HepG2 (cell line): ENCODE measurements around the gene BACH2. TPM values are rescaled to one million over a fixed set of nuclear protein-coding genes. Genes with fewer than 3 reads are reported as not detected.

ENCODE experiments used
- ATAC-seq: fragments of 200-7000 bp; cut with Tn5 transposase; 3 replicates; pipeline ENCODE4 v1.9.1; 2020; ENCODE audit warnings: mild to moderate bottlenecking, moderate library complexity
- BruUV-seq: library from RNA; stranded (reverse); fragments of 400-500 nt; replicated peaks from 2 replicates; lab custom pipeline; 2021; lab: Mats Ljungman, UMichigan
- CTCF ChIA-PET: fragments of 300-600 bp; formaldehyde crosslinking; extraction: SDS; loops from one replicate; lab custom pipeline; 2021; ENCODE audit warnings: low total read pairs, inconsistent platforms, low intra/inter-chr PET ratio; lab: Yijun Ruan, JAX
- POLR2A ChIA-PET: fragments of 350-600 bp; sonication (Branson Sonifier 250); formaldehyde crosslinking; loops from one replicate; lab custom pipeline; 2020; ENCODE audit warnings: antibody characterized with exemption, inconsistent platforms; lab: Yijun Ruan, JAX
- DNase-seq: peaks from one replicate; pipeline ENCODE4 v3.0.0-alpha.2; 2015; ENCODE audit warnings: low spot score
- FAIRE-seq: peaks from 3 replicates; lab custom pipeline; 2011; peaks lifted over from hg19 to GRCh38; lab: Jason Lieb, UNC
- H2AFZ ChIP-seq: one replicate; pipeline ENCODE4 v1.6.1; 2011; ENCODE audit warnings: low read length, inconsistent platforms
- H3K27ac ChIP-seq: fragments of 300-600 bp; 3 replicates; pipeline ENCODE4 v1.8.0; 2011; ENCODE audit warnings: mixed run types, mild to moderate bottlenecking, mixed read lengths, low read length, inconsistent platforms; ENCODE audit not compliant: insufficient read depth; ENCODE audit errors: extremely low read length
- H3K27me3 ChIP-seq, 2 experiments: fragments of 200-600 bp in 1 of 2; 2 replicates in 1 of 2; 3 replicates in 1 of 2; pipeline versions ENCODE4 v1.6.0 to v1.8.0; 2011; ENCODE audit warnings: low read length in 2 of 2, mild to moderate bottlenecking in 2 of 2, moderate library complexity in 2 of 2, inconsistent platforms in 1 of 2; ENCODE audit not compliant: insufficient read depth in 2 of 2, control insufficient read depth in 1 of 2
- H3K36me3 ChIP-seq, 2 experiments: fragments of 200-600 bp in 1 of 2; replicated peaks in 1 of 2; 2 replicates in 1 of 2; 3 replicates in 1 of 2; pipeline versions ENCODE4 v1.5.1 to v1.8.0; 2011; ENCODE audit warnings: low read length in 2 of 2, inconsistent platforms in 1 of 2; ENCODE audit not compliant: insufficient read depth in 2 of 2, control insufficient read depth in 1 of 2
- H3K4me1 ChIP-seq: 2 replicates; pipeline ENCODE4 v1.5.1; 2012; ENCODE audit warnings: low read length, inconsistent platforms; ENCODE audit not compliant: insufficient read depth
- H3K4me2 ChIP-seq: 2 replicates; pipeline ENCODE4 v1.6.0; 2011; ENCODE audit warnings: low read depth, low read length, inconsistent platforms
- H3K4me3 ChIP-seq, 3 experiments: fragments of 200-600 bp in 1 of 3; sonication (generic), shearing (Covaris generic) in 1 of 3; replicated peaks in 1 of 3; 2 replicates each; pipeline ENCODE4 v1.5.1; 2011 to 2016; ENCODE audit warnings: low read length in 3 of 3, inconsistent platforms in 2 of 3, low read depth in 2 of 3, mild to moderate bottlenecking in 2 of 3, control low read depth in 1 of 3, mixed read lengths in 1 of 3; ENCODE audit not compliant: insufficient read depth in 1 of 3
- H3K79me2 ChIP-seq: one replicate; pipeline ENCODE4 v1.6.1; 2011; ENCODE audit warnings: low read length, inconsistent platforms; ENCODE audit not compliant: insufficient read depth
- H3K9ac ChIP-seq: 2 replicates; pipeline ENCODE4 v1.6.0; 2011; ENCODE audit warnings: mild to moderate bottlenecking, low read depth, low read length, inconsistent platforms; ENCODE audit not compliant: insufficient read depth
- H3K9me3 ChIP-seq: 2 replicates; pipeline ENCODE4 v1.5.1; 2012; ENCODE audit warnings: mild to moderate bottlenecking, low read length
- H4K20me1 ChIP-seq: 2 replicates; pipeline ENCODE4 v1.6.0; 2011; ENCODE audit warnings: inconsistent platforms, mild to moderate bottlenecking, low read length, moderate library complexity; ENCODE audit not compliant: insufficient read depth
- BRD4 ChIP-seq: sonication (generic); formaldehyde crosslinking; IDR thresholded peaks from 2 replicates; pipeline ENCODE4 v1.4.0; 2020; ENCODE audit warnings: missing genetic modification reagents
- JARID2 ChIP-seq: sonication (generic); formaldehyde crosslinking; IDR thresholded peaks from 2 replicates; pipeline ENCODE4 v1.8.1; 2023; ENCODE audit warnings: missing genetic modification reagents, inconsistent platforms; ENCODE audit not compliant: insufficient replicate concordance
- KLF9 ChIP-seq: IDR thresholded peaks from 2 replicates; pipeline ENCODE4 v1.6.1; 2016; ENCODE audit warnings: low read depth
- MXD4 ChIP-seq: IDR thresholded peaks from 2 replicates; pipeline ENCODE4 v1.6.1; 2016; ENCODE audit warnings: mild to moderate bottlenecking, missing biosample characterization, missing genetic modification reagents
- PCBP1 ChIP-seq: fragments of 200-400 bp; formaldehyde crosslinking; IDR thresholded peaks from 2 replicates; pipeline ENCODE4 v1.6.1; 2017; ENCODE audit warnings: mild to moderate bottlenecking, low read depth, low read length, borderline replicate concordance
- POLR2AphosphoS2 ChIP-seq: IDR thresholded peaks from 2 replicates; pipeline ENCODE4 v1.6.1; 2011; ENCODE audit warnings: low read depth, low read length, improper control_type of control experiment
- SRY ChIP-seq: sonication (generic); formaldehyde crosslinking; IDR thresholded peaks from 2 replicates; pipeline ENCODE4 v1.8.0; 2022; ENCODE audit warnings: mild to moderate bottlenecking, missing genetic modification reagents
- XRCC5 ChIP-seq: fragments of 200-400 bp; formaldehyde crosslinking; optimal IDR thresholded peaks from 2 replicates; pipeline ENCODE3; 2017; ENCODE audit warnings: mild to moderate bottlenecking, low read length
- ZNF20 ChIP-seq: sonication (generic); formaldehyde crosslinking; IDR thresholded peaks from 2 replicates; pipeline ENCODE4 v1.4.0; 2020; ENCODE audit warnings: mild to moderate bottlenecking, moderate library complexity, missing genetic modification reagents
- ZNF343 ChIP-seq: sonication (generic); formaldehyde crosslinking; IDR thresholded peaks from 2 replicates; pipeline ENCODE4 v1.4.0; 2020; ENCODE audit warnings: mild to moderate bottlenecking, missing genetic modification reagents
- ZNF629 ChIP-seq: sonication (generic); formaldehyde crosslinking; conservative IDR thresholded peaks from 2 replicates; pipeline ENCODE4 v1.5.0; 2020; ENCODE audit warnings: missing genetic modification reagents
- ZNF777 ChIP-seq: sonication (generic); formaldehyde crosslinking; IDR thresholded peaks from 2 replicates; pipeline ENCODE4 v1.4.0; 2020; ENCODE audit warnings: missing genetic modification reagents
- WGBS: methylation state at CpG from one replicate; pipeline ENCODE4 v1.1.6; 2017; ENCODE audit warnings: low lambda C conversion rate; 5-methylcytosine and 5-hydroxymethylcytosine counted together
- in situ Hi-C: cut with HindIII; loops from 2 replicates; pipeline ENCODE4 v1.10.0; 2017; ENCODE audit warnings: low pct_unique_long_range_greater_than_20kb; ENCODE audit not compliant: extremely low pct_ligation_motif_present
- intact Hi-C: fragments of 100-400 bp; cut with micrococcal nuclease; formaldehyde crosslinking; loops from one replicate; pipeline ENCODE4 v1.10.0; 2022; ENCODE audit not compliant: unreplicated experiment
- polyA plus RNA-seq, 8 experiments: library from polyadenylated mRNA; depleted of rRNA in 3 of 8; stranded (reverse) in 7 of 8; unstranded in 1 of 8; fragments of >200 nt; fragmentation: Illumina TruSeq in 4 of 8; extraction: Trizol in 4 of 8; gene quantifications; 2 replicates each; pipeline versions ENCODE4 v1.2.1 to v1.2.3, GENCODE V29; 2011 to 2016; ENCODE audit warnings: low read depth in 4 of 8, missing spikeins in 1 of 8, mixed read lengths in 1 of 8; ENCODE audit not compliant: insufficient read depth in 1 of 8
- total RNA-seq, 5 experiments: library from RNA; depleted of rRNA; stranded (reverse); fragments of >200 nt; fragmentation: Illumina TruSeq; extraction: Trizol; gene quantifications; 2 replicates each; pipeline ENCODE4 v1.2.3, GENCODE V29; 2016; ENCODE audit warnings: low read depth in 1 of 5
- TF ChIP-seq, protein P1 (sequence below): sonication (generic); formaldehyde crosslinking; IDR thresholded peaks from 2 replicates; pipeline ENCODE4 v1.4.0; 2020; ENCODE audit warnings: mild to moderate bottlenecking, missing genetic modification reagents
- TF ChIP-seq, protein P2 (sequence below): sonication (generic); formaldehyde crosslinking; IDR thresholded peaks from 2 replicates; pipeline ENCODE4 v1.5.0; 2020; ENCODE audit warnings: mild to moderate bottlenecking, missing genetic modification reagents, moderate library complexity
- TF ChIP-seq, protein P3 (sequence below): sonication (generic); formaldehyde crosslinking; IDR thresholded peaks from 2 replicates; pipeline ENCODE4 v1.4.0; 2020; ENCODE audit warnings: missing genetic modification reagents

Gene BACH2
- total and polyA plus RNA-seq, 2 of the 13 experiments (the other 11 are each of a cell fraction or from before 2014, with no cell fraction given) = 0.01 TPM; not detected in 1

DNA sequence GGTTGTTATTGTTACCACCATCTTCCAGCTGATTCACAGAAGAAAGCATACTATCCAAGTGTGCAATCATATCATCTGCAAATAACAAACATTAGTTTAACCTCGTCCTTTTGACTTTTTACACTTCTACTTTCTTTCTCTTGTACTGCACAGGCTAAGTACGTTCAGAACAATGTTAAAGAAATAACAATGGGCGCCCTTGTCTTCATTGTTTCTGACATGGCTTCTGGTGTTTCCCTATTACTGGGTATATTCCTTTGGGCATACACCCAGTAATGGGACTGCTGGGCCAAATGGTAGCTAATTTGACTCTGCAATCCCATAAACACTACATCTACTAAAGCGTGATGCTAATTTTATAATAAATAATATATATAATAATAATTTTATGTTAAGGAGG lies 255.7 kb downstream of the BACH2 start:
- no peaks in the 10 kb centered on the region for H3K4me1 ChIP-seq
- intact Hi-C loops = no loop called here
- no peaks in the 10 kb centered on the region for H3K79me2 ChIP-seq
- H3K27ac ChIP-seq = no peak overlapping the region
- H2AFZ ChIP-seq = no peak overlapping the region
- DNase-seq (no peak), ATAC-seq (no peak), FAIRE-seq (no peak)
- BruUV-seq = no TSS peak
- H3K36me3 ChIP-seq = no peaks in the 10 kb centered on the region
- H4K20me1 ChIP-seq = no peaks in the 10 kb centered on the region
- H3K27me3 ChIP-seq = no peaks in the 10 kb centered on the region; a peak in 1 of 5 replicates
- no peak overlapping the region for H3K4me3 ChIP-seq
- 1% methylated on average over 4 of the region's 4 CpGs for WGBS
- no peak overlapping the region for H3K4me2 ChIP-seq
- H3K9me3 ChIP-seq = no peaks in the 10 kb centered on the region
- in situ Hi-C loops = no loop called here
- ChIA-PET POLR2A (no interaction called here), CTCF (no interaction called here)
- no peak overlapping the region for H3K9ac ChIP-seq
- TF ChIP-seq XRCC5 = no peak
- TF ChIP-seq, protein P1, sequence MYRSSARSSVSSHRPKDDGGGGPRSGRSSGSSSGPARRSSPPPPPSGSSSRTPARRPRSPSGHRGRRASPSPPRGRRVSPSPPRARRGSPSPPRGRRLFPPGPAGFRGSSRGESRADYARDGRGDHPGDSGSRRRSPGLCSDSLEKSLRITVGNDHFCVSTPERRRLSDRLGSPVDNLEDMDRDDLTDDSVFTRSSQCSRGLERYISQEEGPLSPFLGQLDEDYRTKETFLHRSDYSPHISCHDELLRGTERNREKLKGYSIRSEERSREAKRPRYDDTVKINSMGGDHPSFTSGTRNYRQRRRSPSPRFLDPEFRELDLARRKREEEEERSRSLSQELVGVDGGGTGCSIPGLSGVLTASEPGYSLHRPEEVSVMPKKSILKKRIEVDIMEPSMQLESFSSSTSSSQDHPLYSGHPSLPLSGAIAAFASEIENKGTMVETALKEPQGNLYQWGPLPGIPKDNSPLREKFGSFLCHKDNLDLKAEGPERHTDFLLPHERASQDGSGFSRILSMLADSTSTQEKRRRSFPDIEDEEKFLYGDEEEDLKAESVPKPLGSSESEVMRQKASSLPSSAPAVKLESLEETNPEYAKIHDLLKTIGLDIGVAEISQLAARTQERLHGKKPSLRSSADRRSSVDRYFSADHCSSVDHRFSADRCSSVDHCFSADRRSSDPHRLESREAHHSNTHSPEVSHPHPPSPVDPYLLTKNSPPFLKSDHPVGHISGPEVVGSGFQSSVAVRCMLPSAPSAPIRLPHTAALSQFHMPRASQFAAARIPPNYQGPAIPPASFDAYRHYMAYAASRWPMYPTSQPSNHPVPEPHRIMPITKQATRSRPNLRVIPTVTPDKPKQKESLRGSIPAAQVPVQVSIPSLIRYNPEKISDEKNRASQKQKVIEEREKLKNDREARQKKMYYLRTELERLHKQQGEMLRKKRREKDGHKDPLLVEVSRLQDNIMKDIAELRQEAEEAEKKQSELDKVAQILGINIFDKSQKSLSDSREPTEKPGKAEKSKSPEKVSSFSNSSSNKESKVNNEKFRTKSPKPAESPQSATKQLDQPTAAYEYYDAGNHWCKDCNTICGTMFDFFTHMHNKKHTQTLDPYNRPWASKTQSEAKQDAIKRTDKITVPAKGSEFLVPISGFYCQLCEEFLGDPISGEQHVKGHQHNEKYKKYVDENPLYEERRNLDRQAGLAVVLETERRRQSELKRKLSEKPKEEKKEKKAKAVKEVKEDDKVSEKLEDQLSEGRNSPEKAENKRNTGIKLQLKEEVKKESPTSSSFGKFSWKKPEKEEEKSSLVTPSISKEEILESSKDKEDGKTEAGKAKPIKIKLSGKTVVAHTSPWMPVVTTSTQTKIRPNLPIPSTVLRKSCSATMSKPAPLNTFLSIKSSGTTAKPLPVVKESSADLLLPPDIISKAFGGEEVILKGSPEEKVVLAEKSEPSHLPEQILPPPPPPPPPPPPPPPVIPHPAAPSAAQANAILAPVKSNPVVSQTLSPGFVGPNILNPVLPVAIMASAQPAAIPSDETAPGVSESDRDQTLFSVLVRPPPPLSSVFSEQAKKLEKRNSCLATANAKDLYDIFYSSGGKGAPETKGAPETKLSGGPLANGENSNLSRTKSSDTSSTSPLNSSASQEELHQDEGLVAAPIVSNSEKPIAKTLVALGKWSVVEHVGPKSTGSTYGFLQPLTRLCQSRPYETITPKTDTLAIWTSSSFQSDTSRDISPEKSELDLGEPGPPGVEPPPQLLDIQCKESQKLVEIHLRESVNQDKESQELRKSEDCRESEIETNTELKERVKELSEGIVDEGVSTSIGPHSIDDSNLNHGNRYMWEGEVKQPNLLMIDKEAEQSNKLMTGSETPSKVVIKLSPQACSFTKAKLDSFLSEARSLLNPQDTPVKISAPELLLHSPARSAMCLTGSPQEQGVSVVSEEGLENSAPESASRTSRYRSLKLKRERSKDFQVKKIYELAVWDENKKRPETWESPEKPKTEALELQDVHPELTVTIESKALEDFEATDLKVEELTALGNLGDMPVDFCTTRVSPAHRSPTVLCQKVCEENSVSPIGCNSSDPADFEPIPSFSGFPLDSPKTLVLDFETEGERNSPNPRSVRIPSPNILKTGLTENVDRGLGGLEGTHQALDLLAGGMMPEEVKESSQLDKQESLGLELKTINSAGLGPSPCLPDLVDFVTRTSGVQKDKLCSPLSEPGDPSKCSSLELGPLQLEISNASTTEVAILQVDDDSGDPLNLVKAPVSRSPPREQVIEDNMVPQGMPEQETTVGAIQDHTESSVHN (CRISPR knock-in tag) = no peak
- TF ChIP-seq, protein P2, sequence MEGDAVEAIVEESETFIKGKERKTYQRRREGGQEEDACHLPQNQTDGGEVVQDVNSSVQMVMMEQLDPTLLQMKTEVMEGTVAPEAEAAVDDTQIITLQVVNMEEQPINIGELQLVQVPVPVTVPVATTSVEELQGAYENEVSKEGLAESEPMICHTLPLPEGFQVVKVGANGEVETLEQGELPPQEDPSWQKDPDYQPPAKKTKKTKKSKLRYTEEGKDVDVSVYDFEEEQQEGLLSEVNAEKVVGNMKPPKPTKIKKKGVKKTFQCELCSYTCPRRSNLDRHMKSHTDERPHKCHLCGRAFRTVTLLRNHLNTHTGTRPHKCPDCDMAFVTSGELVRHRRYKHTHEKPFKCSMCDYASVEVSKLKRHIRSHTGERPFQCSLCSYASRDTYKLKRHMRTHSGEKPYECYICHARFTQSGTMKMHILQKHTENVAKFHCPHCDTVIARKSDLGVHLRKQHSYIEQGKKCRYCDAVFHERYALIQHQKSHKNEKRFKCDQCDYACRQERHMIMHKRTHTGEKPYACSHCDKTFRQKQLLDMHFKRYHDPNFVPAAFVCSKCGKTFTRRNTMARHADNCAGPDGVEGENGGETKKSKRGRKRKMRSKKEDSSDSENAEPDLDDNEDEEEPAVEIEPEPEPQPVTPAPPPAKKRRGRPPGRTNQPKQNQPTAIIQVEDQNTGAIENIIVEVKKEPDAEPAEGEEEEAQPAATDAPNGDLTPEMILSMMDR (CRISPR knock-in tag) = no peak
- no peak for TF ChIP-seq ZNF777 (CRISPR knock-in tag)
- TF ChIP-seq PCBP1 = no peak
- TF ChIP-seq ZNF20 = no peak
- no peak for TF ChIP-seq MXD4 (CRISPR knock-in tag)
- TF ChIP-seq, protein P3, sequence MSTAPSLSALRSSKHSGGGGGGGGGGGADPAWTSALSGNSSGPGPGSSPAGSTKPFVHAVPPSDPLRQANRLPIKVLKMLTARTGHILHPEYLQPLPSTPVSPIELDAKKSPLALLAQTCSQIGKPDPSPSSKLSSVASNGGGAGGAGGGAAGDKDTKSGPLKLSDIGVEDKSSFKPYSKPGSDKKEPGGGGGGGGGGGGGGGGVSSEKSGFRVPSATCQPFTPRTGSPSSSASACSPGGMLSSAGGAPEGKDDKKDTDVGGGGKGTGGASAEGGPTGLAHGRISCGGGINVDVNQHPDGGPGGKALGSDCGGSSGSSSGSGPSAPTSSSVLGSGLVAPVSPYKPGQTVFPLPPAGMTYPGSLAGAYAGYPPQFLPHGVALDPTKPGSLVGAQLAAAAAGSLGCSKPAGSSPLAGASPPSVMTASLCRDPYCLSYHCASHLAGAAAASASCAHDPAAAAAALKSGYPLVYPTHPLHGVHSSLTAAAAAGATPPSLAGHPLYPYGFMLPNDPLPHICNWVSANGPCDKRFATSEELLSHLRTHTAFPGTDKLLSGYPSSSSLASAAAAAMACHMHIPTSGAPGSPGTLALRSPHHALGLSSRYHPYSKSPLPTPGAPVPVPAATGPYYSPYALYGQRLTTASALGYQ = no peak
- TF ChIP-seq POLR2AphosphoS2 = no peak
- no peak for TF ChIP-seq SRY
- TF ChIP-seq KLF9 = no peak
- TF ChIP-seq JARID2 = no peak
- TF ChIP-seq BRD4 = no peak
- no peak for TF ChIP-seq ZNF343 (CRISPR knock-in tag)
- no peak for TF ChIP-seq ZNF629 (CRISPR knock-in tag)
